Gastroesophageal sphincter (tissue), 3 donors: ENCODE measurements around the gene TGFBI.

ENCODE experiments used
- EP300 ChIP-seq: sonication (generic); formaldehyde crosslinking; IDR thresholded peaks from one replicate; pipeline ENCODE4 v1.6.1; 2017; ENCODE audit warnings: antibody characterized with exemption, mild to moderate bottlenecking
- POLR2A ChIP-seq, 2 donors: fragments of 450-650 bp; IDR thresholded peaks; one replicate each; pipeline ENCODE4 v1.6.1; 2017; ENCODE audit warnings: antibody characterized with exemption in 2 of 2, mild to moderate bottlenecking in 2 of 2, moderate library complexity in 1 of 2
- POLR2AphosphoS5 ChIP-seq: sonication (generic); formaldehyde crosslinking; IDR thresholded peaks from one replicate; pipeline ENCODE4 v1.6.1; 2017; ENCODE audit warnings: antibody characterized with exemption
- TF ChIP-seq, protein P1 (sequence below), 4 experiments: fragments of 200-600 bp in 2 of 4; fragments of 450-650 bp in 2 of 4; sonication (generic) in 1 of 4; IDR thresholded peaks; one replicate each; pipeline ENCODE4 v1.5.1; 2017 to 2019; ENCODE audit warnings: antibody characterized with exemption in 4 of 4, mild to moderate bottlenecking in 2 of 4, moderate library complexity in 2 of 4

DNA sequence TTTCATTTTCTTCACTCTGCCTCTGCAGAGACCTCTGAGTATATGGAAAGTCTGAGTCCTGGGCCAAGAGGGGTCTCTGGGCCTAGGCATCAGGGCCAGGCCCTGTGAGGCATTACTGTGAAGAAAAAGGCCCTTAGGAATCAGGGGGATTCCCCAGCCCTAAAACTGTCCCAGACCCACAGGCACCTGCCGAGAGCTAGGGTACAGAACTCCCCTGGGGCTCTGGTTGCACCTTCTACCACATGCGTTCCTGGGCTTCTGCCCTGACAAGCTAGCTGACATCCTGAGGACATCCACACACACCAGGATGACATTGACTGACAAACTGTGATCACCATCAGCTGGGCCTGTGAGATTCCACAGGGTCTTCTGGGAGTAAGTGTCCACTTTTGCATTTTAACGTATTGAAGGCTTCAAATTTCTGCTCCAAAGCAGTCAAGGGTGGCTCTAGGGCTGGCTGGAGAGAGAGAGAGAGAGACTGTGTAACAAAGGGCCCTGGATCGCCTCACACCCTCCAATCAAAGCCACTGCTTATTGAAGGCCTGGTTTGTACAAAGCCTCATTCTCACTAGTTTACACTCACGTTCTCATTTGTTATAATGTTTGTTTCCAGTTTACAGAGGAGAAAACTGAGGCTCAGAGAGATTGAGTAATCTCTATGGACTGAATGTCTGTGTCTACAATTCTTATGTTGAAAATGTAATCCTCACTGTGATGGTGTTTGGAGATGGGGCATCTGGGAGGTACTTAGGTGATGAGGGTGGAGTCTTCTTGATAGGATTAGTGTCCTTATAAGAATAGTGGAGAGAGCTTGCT lies 45.1 kb downstream of the TGFBI start:
- TF ChIP-seq, protein P1, sequence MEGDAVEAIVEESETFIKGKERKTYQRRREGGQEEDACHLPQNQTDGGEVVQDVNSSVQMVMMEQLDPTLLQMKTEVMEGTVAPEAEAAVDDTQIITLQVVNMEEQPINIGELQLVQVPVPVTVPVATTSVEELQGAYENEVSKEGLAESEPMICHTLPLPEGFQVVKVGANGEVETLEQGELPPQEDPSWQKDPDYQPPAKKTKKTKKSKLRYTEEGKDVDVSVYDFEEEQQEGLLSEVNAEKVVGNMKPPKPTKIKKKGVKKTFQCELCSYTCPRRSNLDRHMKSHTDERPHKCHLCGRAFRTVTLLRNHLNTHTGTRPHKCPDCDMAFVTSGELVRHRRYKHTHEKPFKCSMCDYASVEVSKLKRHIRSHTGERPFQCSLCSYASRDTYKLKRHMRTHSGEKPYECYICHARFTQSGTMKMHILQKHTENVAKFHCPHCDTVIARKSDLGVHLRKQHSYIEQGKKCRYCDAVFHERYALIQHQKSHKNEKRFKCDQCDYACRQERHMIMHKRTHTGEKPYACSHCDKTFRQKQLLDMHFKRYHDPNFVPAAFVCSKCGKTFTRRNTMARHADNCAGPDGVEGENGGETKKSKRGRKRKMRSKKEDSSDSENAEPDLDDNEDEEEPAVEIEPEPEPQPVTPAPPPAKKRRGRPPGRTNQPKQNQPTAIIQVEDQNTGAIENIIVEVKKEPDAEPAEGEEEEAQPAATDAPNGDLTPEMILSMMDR (IDR thresholded peaks at IDR 0.05): no peak
- no peak for TF ChIP-seq POLR2A (IDR thresholded peaks at IDR 0.05)
- no peak for TF ChIP-seq EP300
- no peak for TF ChIP-seq POLR2AphosphoS5
